DND-41 (cell line): ENCODE data around the gene HOPX.
"Not testable (repeated sequence)": the region's sequence is repeated elsewhere in the genome, so short reads cannot be mapped to it uniquely, and the experiment has no call there.

Source experiments
- ATAC-seq: fragments of 200-7000 bp; cut with Tn5 transposase; 3 replicates; pipeline ENCODE4 v1.9.1; 2021; ENCODE audit warnings: low read depth; ENCODE audit not compliant: insufficient read depth
- DNase-seq: peaks from one replicate; pipeline ENCODE4 v3.0.0-alpha.2; 2020
- H2AFZ ChIP-seq: 2 replicates; pipeline ENCODE4 v1.6.0; 2012; ENCODE audit warnings: low read depth, low read length
- H3K27ac ChIP-seq: 2 replicates; pipeline ENCODE4 v1.5.1; 2012; ENCODE audit warnings: low read length, inconsistent platforms
- H3K27me3 ChIP-seq: fragments of 200-600 bp; sonication (generic); 2 replicates; pipeline ENCODE4 v1.6.0; 2012; ENCODE audit warnings: low read length, mild to moderate bottlenecking, inconsistent platforms; ENCODE audit not compliant: insufficient read depth, poor library complexity
- H3K36me3 ChIP-seq: 2 replicates; pipeline ENCODE4 v1.5.1; 2012; ENCODE audit warnings: low read length, inconsistent platforms; ENCODE audit not compliant: insufficient read depth
- H3K4me1 ChIP-seq: 2 replicates; pipeline ENCODE4 v1.5.1; 2012; ENCODE audit warnings: mild to moderate bottlenecking, low read length; ENCODE audit not compliant: insufficient read depth
- H3K4me2 ChIP-seq: 2 replicates; pipeline ENCODE4 v1.6.0; 2012; ENCODE audit warnings: mild to moderate bottlenecking, moderate library complexity, low read length, inconsistent platforms; ENCODE audit not compliant: insufficient read depth
- H3K4me3 ChIP-seq, 2 experiments: fragments of 200-600 bp in 1 of 2; shearing (Covaris generic) in 1 of 2; 2 replicates each; pipeline ENCODE4 v1.5.1; 2012 to 2016; ENCODE audit warnings: inconsistent platforms in 2 of 2, low read length in 2 of 2, mild to moderate bottlenecking in 2 of 2, low read depth in 1 of 2, moderate library complexity in 1 of 2
- H3K79me2 ChIP-seq: 2 replicates; pipeline ENCODE4 v1.6.0; 2012; ENCODE audit warnings: low read length, inconsistent platforms; ENCODE audit not compliant: insufficient read depth
- H3K9ac ChIP-seq: 2 replicates; pipeline ENCODE4 v1.6.0; 2012; ENCODE audit warnings: low read depth, mild to moderate bottlenecking, inconsistent platforms, low read length, moderate library complexity
- H3K9me3 ChIP-seq: 2 replicates; pipeline ENCODE4 v1.5.1; 2012; ENCODE audit warnings: low read length, moderate library complexity, mild to moderate bottlenecking, inconsistent platforms; ENCODE audit not compliant: insufficient read depth, severe bottlenecking
- H4K20me1 ChIP-seq: 2 replicates; pipeline ENCODE4 v1.6.0; 2012; ENCODE audit warnings: low read length; ENCODE audit not compliant: insufficient read depth
- CTCF ChIP-seq: IDR thresholded peaks from 2 replicates; pipeline ENCODE4 v1.5.1; 2012; ENCODE audit warnings: borderline replicate concordance, low read length, moderate library complexity, mild to moderate bottlenecking; ENCODE audit not compliant: poor library complexity, severe bottlenecking; ENCODE audit errors: extremely low read depth
- EZH2 ChIP-seq: IDR thresholded peaks from 3 replicates; pipeline ENCODE4 v1.6.1; 2012; ENCODE audit warnings: borderline replicate concordance, low read depth, mild to moderate bottlenecking, moderate library complexity, low read length, inconsistent platforms; ENCODE audit not compliant: severe bottlenecking

Gene HOPX

GRCh38 chr4:56727150-56727549 lies 46.1 kb upstream of the HOPX start:
- Histone ChIP-seq H3K36me3 (no peaks in the 10 kb centered on the region), H3K27me3 (no peaks in the 10 kb centered on the region), H2AFZ (no peak overlapping the region), H3K9me3 (no peaks in the 10 kb centered on the region), H3K4me1 (no peaks in the 10 kb centered on the region), H3K4me3 (no peak overlapping the region), H4K20me1 (no peaks in the 10 kb centered on the region), H3K79me2 (no peaks in the 10 kb centered on the region), H3K4me2 (no peak overlapping the region), H3K27ac (no peak overlapping the region), H3K9ac (no peak overlapping the region)
- TF ChIP-seq CTCF (no peak), EZH2 (no peak)
- ATAC-seq = no peak
- DNase-seq = no peak

- H2AFZ ChIP-seq, ATAC-seq, H3K27me3 ChIP-seq, H3K27ac ChIP-seq, H4K20me1 ChIP-seq, H3K36me3 ChIP-seq, H3K4me3 ChIP-seq, H3K4me2 ChIP-seq, H3K9ac ChIP-seq, H3K9me3 ChIP-seq, H3K4me1 ChIP-seq, H3K79me2 ChIP-seq, DNase-seq: not testable (repeated sequence)
Measured at GRCh38 chr4:56726593-56726992, 45.5 kb upstream of the HOPX start.

GRCh38 chr4:56723659-56724230 lies 42.6 kb upstream of the HOPX start:
- H4K20me1 ChIP-seq = no peaks in the 10 kb centered on the region
- H3K9ac ChIP-seq = no peak overlapping the region
- no peak overlapping the region for H3K4me2 ChIP-seq
- no peaks in the 10 kb centered on the region for H3K27me3 ChIP-seq
- TF ChIP-seq CTCF (no peak), EZH2 (no peak)
- no peaks in the 10 kb centered on the region for H3K9me3 ChIP-seq
- H3K36me3 ChIP-seq = no peaks in the 10 kb centered on the region
- no peak overlapping the region for H3K27ac ChIP-seq
- H3K4me1 ChIP-seq = no peaks in the 10 kb centered on the region
- DNase-seq (no peak), ATAC-seq (no peak)
- H2AFZ ChIP-seq = no peak overlapping the region
- H3K79me2 ChIP-seq = no peaks in the 10 kb centered on the region
- no peak overlapping the region for H3K4me3 ChIP-seq

GRCh38 chr4:56723201-56723605 lies 42.1 kb upstream of the HOPX start:
- H3K4me3 ChIP-seq = no peak overlapping the region
- H3K36me3 ChIP-seq = no peaks in the 10 kb centered on the region
- no peak overlapping the region for H3K27ac ChIP-seq
- no peaks in the 10 kb centered on the region for H3K9me3 ChIP-seq
- H3K27me3 ChIP-seq = no peaks in the 10 kb centered on the region
- no peaks in the 10 kb centered on the region for H3K79me2 ChIP-seq
- no peak overlapping the region for H2AFZ ChIP-seq
- H3K9ac ChIP-seq = no peak overlapping the region
- no peaks in the 10 kb centered on the region for H3K4me1 ChIP-seq
- no peak for ATAC-seq
- no peak overlapping the region for H3K4me2 ChIP-seq
- H4K20me1 ChIP-seq = no peaks in the 10 kb centered on the region
- DNase-seq = no peak
- no peak for TF ChIP-seq CTCF
- no peak for TF ChIP-seq EZH2
